OCI-LY7 (cell line): Measurements from ENCODE around the gene FANCC. TPM values are rescaled to one million over a fixed set of nuclear protein-coding genes. Genes with fewer than 3 reads are reported as not detected.

Source experiments
- BruUV-seq: library from RNA; stranded (reverse); fragments of 400-500 nt; replicated peaks from 2 replicates; lab custom pipeline; 2021; lab: Mats Ljungman, UMichigan
- CTCF ChIA-PET: fragments of 300-600 bp; sonication (Branson Sonifier 250); formaldehyde crosslinking; loops from one replicate; lab custom pipeline; 2022; ENCODE audit warnings: antibody characterized with exemption; ENCODE audit not compliant: unreplicated experiment; lab: Charles Lee
- POLR2A ChIA-PET: fragments of 300-600 bp; sonication (Branson Sonifier 250); formaldehyde crosslinking; loops from one replicate; lab custom pipeline; 2022; ENCODE audit warnings: antibody characterized with exemption; lab: Charles Lee
- DNase-seq: peaks from one replicate; pipeline ENCODE4 v3.0.0-alpha.2; 2015; ENCODE audit warnings: low spot score
- H2AFZ ChIP-seq: fragments of 200-600 bp; sonication (generic), shearing (Covaris generic); 2 replicates; pipeline ENCODE4 v1.6.1; 2014; ENCODE audit warnings: mild to moderate bottlenecking, antibody characterized with exemption, low read length, moderate library complexity
- H3K27ac ChIP-seq: fragments of 200-600 bp; sonication (generic); 2 replicates; pipeline ENCODE4 v1.5.1; 2014; ENCODE audit warnings: mixed run types, low read depth, mild to moderate bottlenecking, moderate library complexity, low read length, inconsistent platforms; ENCODE audit not compliant: poor library complexity, severe bottlenecking
- H3K36me3 ChIP-seq: fragments of 200-600 bp; sonication (generic); 2 replicates; pipeline ENCODE4 v1.6.1; 2014; ENCODE audit warnings: mild to moderate bottlenecking, antibody characterized with exemption, low read length, moderate library complexity, mixed read lengths; ENCODE audit not compliant: insufficient read depth
- H3K4me1 ChIP-seq: fragments of 200-600 bp; sonication (generic); 2 replicates; pipeline ENCODE4 v1.5.1; 2014; ENCODE audit warnings: mild to moderate bottlenecking, low read length; ENCODE audit not compliant: insufficient read depth, poor library complexity, severe bottlenecking
- H3K4me2 ChIP-seq: fragments of 200-600 bp; sonication (generic); 2 replicates; pipeline ENCODE4 v1.6.1; 2014; ENCODE audit warnings: mild to moderate bottlenecking, low read length
- H3K4me3 ChIP-seq: fragments of 200-600 bp; sonication (generic); 2 replicates; pipeline ENCODE4 v1.5.1; 2014; ENCODE audit warnings: mild to moderate bottlenecking, low read depth, low read length; ENCODE audit not compliant: poor library complexity, severe bottlenecking
- H3K79me2 ChIP-seq: fragments of 200-600 bp; sonication (generic); 2 replicates; pipeline ENCODE4 v1.6.1; 2016; ENCODE audit warnings: low read depth, mild to moderate bottlenecking, low read length, moderate library complexity, mixed read lengths; ENCODE audit not compliant: insufficient read depth
- H3K9me2 ChIP-seq: fragments of 200-600 bp; sonication (generic); 2 replicates; pipeline ENCODE4 v1.6.1; 2016; ENCODE audit warnings: mild to moderate bottlenecking, low read length, mixed read lengths; ENCODE audit not compliant: insufficient read depth
- H3K9me3 ChIP-seq: fragments of 200-600 bp; sonication (generic); 2 replicates; pipeline ENCODE4 v1.6.1; 2014; ENCODE audit warnings: mild to moderate bottlenecking, mixed run types, low read length, mixed read lengths
- H4K20me1 ChIP-seq: fragments of 200-600 bp; sonication (generic); 2 replicates; pipeline ENCODE4 v1.6.1; 2014; ENCODE audit warnings: mild to moderate bottlenecking, antibody characterized with exemption, low read length, moderate library complexity, mixed read lengths; ENCODE audit not compliant: insufficient read depth
- CTCF ChIP-seq: fragments of 200-600 bp; sonication (generic); conservative IDR thresholded peaks from 2 replicates; pipeline ENCODE4 v1.5.1; 2014; ENCODE audit warnings: mild to moderate bottlenecking, antibody characterized with exemption, low read length, moderate library complexity, mixed read lengths
- EZH2phosphoT487 ChIP-seq: fragments of 200-600 bp; sonication (generic); IDR thresholded peaks from 2 replicates; pipeline ENCODE4 v1.6.1; 2018; ENCODE audit warnings: low read depth, borderline replicate concordance, mild to moderate bottlenecking, mixed run types, antibody characterized with exemption, low read length, moderate library complexity, mixed read lengths
- intact Hi-C: fragments of 100-400 bp; cut with micrococcal nuclease; formaldehyde crosslinking; loops from one replicate; pipeline ENCODE4 v1.10.0; 2022; ENCODE audit not compliant: unreplicated experiment
- total RNA-seq, 2 experiments: library from RNA; depleted of rRNA in 1 of 2; stranded (reverse); fragments of >200 nt in 1 of 2; shearing (Covaris generic) in 1 of 2; gene quantifications; 2 replicates each; pipeline ENCODE4 v1.2.3, GENCODE V29; 2014 to 2022

FANCC gene
- total RNA-seq, 2 experiments from 2014 or later: 13.9 to 28.7 TPM

GRCh38 chr9:95116002-95116807, 201.3 kb downstream of the FANCC start:
- no peak overlapping the region for H2AFZ ChIP-seq
- ChIA-PET CTCF (no interaction called here), POLR2A (interaction anchor here (0.6 to 1.6 kb wide), 2 partner anchors 10 to 39 kb away, joined by 3 to 6 read pairs; no protein-coding TSS in a partner anchor)
- no peak overlapping the region for H3K4me2 ChIP-seq
- H3K27ac ChIP-seq: no peak overlapping the region
- no peaks in the 10 kb centered on the region for H4K20me1 ChIP-seq
- no peak overlapping the region for H3K4me3 ChIP-seq
- H3K9me3 ChIP-seq: no peaks in the 10 kb centered on the region
- BruUV-seq: no TSS peak
- no peak for DNase-seq
- intact Hi-C loops: no loop called here
- no peaks in the 10 kb centered on the region for H3K4me1 ChIP-seq
- H3K9me2 ChIP-seq: no peaks in the 10 kb centered on the region
- TF ChIP-seq CTCF (peak; percentile 41; the same call in 1 of the 2 replicates), EZH2phosphoT487 (no peak)
- no peaks in the 10 kb centered on the region for H3K79me2 ChIP-seq
- no peaks in the 10 kb centered on the region for H3K36me3 ChIP-seq

- BruUV-seq: no TSS peak
- ChIA-PET CTCF (no interaction called here), POLR2A (no interaction called here)
- Histone ChIP-seq H4K20me1 (no peaks in the 10 kb centered on the region), H3K36me3 (no peaks in the 10 kb centered on the region), H3K9me3 (no peaks in the 10 kb centered on the region), H3K27ac (no peak overlapping the region), H3K79me2 (no peaks in the 10 kb centered on the region), H3K4me3 (no peak overlapping the region), H3K9me2 (no peaks in the 10 kb centered on the region), H3K4me1 (no peaks in the 10 kb centered on the region), H2AFZ (no peak overlapping the region), H3K4me2 (no peak overlapping the region)
- intact Hi-C loops: no loop called here
- no peak for DNase-seq
- TF ChIP-seq CTCF (no peak), EZH2phosphoT487 (no peak)
Measured at GRCh38 chr9:95115104-95115503, 202.4 kb downstream of the FANCC start.
